Smooth muscle cell (in vitro differentiated cells): Measurements from ENCODE around the gene CRELD1. TPM values are rescaled to one million over a fixed set of nuclear protein-coding genes. Genes with fewer than 3 reads are reported as not detected.
A peak's percentile ranks its signal among the peaks of the same experiment; 100 is the strongest.

ENCODE experiments used
- DNase-seq: peaks from one replicate; lab custom pipeline; 2025; ENCODE audit not compliant: unreplicated experiment; lab: John Stamatoyannopoulos, UW
- H2AFZ ChIP-seq: fragments of 200-600 bp; sonication (generic); 2 replicates; pipeline ENCODE4 v1.6.0; 2016; ENCODE audit warnings: antibody characterized with exemption, low read depth, mild to moderate bottlenecking
- H3F3A ChIP-seq: fragments of 200-600 bp; sonication (generic); 2 replicates; pipeline ENCODE4 v1.6.0; 2017; ENCODE audit warnings: antibody characterized with exemption, low read depth
- H3K27ac ChIP-seq: fragments of 200-600 bp; sonication (generic); 2 replicates; pipeline ENCODE4 v1.5.1; 2016; ENCODE audit warnings: low read depth, mild to moderate bottlenecking
- H3K27me3 ChIP-seq: fragments of 200-600 bp; sonication (generic); 2 replicates; pipeline ENCODE4 v1.6.1; 2016; ENCODE audit warnings: low read depth, mild to moderate bottlenecking
- H3K36me3 ChIP-seq: fragments of 200-600 bp; sonication (generic); 2 replicates; pipeline ENCODE4 v1.5.1; 2016; ENCODE audit warnings: low read depth
- H3K4me1 ChIP-seq: fragments of 200-600 bp; sonication (generic); 2 replicates; pipeline ENCODE4 v1.5.1; 2016; ENCODE audit warnings: low read depth
- H3K4me2 ChIP-seq: fragments of 200-600 bp; sonication (generic); 2 replicates; pipeline ENCODE4 v1.6.0; 2016; ENCODE audit warnings: mild to moderate bottlenecking
- H3K4me3 ChIP-seq: fragments of 200-600 bp; sonication (generic); 2 replicates; pipeline ENCODE4 v1.5.1; 2016; ENCODE audit warnings: mild to moderate bottlenecking
- H3K79me2 ChIP-seq: fragments of 200-600 bp; sonication (generic); 2 replicates; pipeline ENCODE4 v1.6.0; 2016; ENCODE audit warnings: low read depth, mild to moderate bottlenecking
- H3K9ac ChIP-seq: fragments of 200-600 bp; sonication (generic); 2 replicates; pipeline ENCODE4 v1.6.0; 2016; ENCODE audit warnings: low read depth
- H3K9me3 ChIP-seq: fragments of 200-600 bp; sonication (generic); replicated peaks from 2 replicates; pipeline ENCODE4 v1.5.1; 2016; ENCODE audit warnings: low read depth
- H4K20me1 ChIP-seq: fragments of 200-600 bp; sonication (generic); 2 replicates; pipeline ENCODE4 v1.6.0; 2016; ENCODE audit warnings: low read depth
- WGBS: methylation state at CpG from one replicate; pipeline ENCODE4 v1.1.7; 2016; ENCODE audit warnings: low lambda C conversion rate; 5-methylcytosine and 5-hydroxymethylcytosine counted together
- polyA plus RNA-seq: library from polyadenylated mRNA; unstranded; fragments of >200 nt; fragmentation: Nextera tagmentation; extraction: Ambion mirVana; gene quantifications from 2 replicates; pipeline ENCODE4 v1.2.1, GENCODE V29; 2016
- total RNA-seq: library from RNA; depleted of rRNA; stranded (reverse); fragments of >200 nt; gene quantifications from 2 replicates; pipeline ENCODE4 v1.2.3, GENCODE V29; 2014
- TF ChIP-seq, protein P1 (sequence below): fragments of 200-600 bp; sonication (generic); IDR thresholded peaks from 2 replicates; pipeline ENCODE4 v1.5.1; 2017; ENCODE audit warnings: borderline replicate concordance, mild to moderate bottlenecking, antibody characterized with exemption; ENCODE audit not compliant: insufficient read depth, poor library complexity, severe bottlenecking

CRELD1 gene
- total and polyA plus RNA-seq, 2 experiments from 2014 or later, result 25.8 to 68.6 TPM

DNA sequence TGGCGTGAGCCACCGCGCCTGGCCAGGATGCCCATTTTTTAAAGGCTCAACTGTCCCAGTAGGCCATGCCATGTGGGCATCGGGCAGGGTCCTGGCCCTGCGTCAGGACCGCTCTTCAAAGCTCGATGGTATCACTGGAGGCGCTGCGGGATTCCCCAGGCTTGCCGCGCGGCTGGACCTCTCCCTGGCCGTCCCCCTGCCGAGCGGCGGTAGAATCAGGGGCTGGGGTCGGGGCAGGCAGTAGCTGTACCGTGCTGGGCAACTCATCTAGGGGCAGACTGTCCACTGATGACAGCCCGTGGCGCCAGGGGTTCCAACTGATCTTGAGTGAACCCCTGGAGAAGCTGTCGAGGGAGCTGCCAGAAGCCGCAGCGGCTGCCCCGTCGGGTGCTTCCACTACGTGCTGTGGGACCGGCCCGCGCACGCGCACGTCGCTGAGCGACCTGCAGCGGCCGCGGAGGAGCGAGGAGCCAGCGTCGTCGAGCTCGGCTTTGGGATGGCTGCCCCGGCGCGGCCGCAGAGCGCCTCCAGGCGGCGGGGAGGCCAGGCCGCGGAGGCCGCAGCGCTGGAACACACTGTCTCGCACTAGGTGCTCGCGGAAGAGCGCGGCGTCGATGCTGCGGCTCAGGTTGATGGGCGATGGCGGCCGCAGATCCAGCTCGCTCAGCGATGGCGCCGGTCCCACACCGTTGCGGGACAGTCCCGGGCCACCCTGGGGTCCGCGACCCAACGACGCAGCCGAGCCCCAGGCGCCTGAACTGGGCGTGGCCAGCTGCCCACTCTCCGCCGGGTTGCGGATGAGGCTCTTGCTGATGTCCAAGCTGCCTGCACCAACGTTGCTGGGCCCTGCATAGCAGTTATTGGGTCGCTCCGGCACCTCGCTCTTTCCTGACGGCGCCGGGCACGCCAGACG, 12.7 kb downstream of the CRELD1 start:
- TF ChIP-seq, protein P1, sequence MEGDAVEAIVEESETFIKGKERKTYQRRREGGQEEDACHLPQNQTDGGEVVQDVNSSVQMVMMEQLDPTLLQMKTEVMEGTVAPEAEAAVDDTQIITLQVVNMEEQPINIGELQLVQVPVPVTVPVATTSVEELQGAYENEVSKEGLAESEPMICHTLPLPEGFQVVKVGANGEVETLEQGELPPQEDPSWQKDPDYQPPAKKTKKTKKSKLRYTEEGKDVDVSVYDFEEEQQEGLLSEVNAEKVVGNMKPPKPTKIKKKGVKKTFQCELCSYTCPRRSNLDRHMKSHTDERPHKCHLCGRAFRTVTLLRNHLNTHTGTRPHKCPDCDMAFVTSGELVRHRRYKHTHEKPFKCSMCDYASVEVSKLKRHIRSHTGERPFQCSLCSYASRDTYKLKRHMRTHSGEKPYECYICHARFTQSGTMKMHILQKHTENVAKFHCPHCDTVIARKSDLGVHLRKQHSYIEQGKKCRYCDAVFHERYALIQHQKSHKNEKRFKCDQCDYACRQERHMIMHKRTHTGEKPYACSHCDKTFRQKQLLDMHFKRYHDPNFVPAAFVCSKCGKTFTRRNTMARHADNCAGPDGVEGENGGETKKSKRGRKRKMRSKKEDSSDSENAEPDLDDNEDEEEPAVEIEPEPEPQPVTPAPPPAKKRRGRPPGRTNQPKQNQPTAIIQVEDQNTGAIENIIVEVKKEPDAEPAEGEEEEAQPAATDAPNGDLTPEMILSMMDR, result peak; percentile 68
- peak overlapping the region; percentile 54 for H3K4me3 ChIP-seq
- no peaks in the 10 kb centered on the region for H3K79me2 ChIP-seq
- H3K4me1 ChIP-seq, result peaks cover 6% of the 10 kb centered on the region
- H3K9me3 ChIP-seq, result no peaks in the 10 kb centered on the region
- H3K9ac ChIP-seq, result peak overlapping the region; percentile 51
- peak overlapping the region; percentile 97 for H3K4me2 ChIP-seq
- H3K36me3 ChIP-seq, result no peaks in the 10 kb centered on the region
- H3F3A ChIP-seq, result peaks cover 12% of the 10 kb centered on the region
- H3K27ac ChIP-seq, result peak overlapping the region; percentile 23
- no peaks in the 10 kb centered on the region for H4K20me1 ChIP-seq
- H3K27me3 ChIP-seq, result no peaks in the 10 kb centered on the region
- H2AFZ ChIP-seq, result peak overlapping the region; percentile 83
- WGBS, result 2% methylated on average over 90 of the region's 90 CpGs
- DNase-seq, result peak; percentile 66

DNA sequence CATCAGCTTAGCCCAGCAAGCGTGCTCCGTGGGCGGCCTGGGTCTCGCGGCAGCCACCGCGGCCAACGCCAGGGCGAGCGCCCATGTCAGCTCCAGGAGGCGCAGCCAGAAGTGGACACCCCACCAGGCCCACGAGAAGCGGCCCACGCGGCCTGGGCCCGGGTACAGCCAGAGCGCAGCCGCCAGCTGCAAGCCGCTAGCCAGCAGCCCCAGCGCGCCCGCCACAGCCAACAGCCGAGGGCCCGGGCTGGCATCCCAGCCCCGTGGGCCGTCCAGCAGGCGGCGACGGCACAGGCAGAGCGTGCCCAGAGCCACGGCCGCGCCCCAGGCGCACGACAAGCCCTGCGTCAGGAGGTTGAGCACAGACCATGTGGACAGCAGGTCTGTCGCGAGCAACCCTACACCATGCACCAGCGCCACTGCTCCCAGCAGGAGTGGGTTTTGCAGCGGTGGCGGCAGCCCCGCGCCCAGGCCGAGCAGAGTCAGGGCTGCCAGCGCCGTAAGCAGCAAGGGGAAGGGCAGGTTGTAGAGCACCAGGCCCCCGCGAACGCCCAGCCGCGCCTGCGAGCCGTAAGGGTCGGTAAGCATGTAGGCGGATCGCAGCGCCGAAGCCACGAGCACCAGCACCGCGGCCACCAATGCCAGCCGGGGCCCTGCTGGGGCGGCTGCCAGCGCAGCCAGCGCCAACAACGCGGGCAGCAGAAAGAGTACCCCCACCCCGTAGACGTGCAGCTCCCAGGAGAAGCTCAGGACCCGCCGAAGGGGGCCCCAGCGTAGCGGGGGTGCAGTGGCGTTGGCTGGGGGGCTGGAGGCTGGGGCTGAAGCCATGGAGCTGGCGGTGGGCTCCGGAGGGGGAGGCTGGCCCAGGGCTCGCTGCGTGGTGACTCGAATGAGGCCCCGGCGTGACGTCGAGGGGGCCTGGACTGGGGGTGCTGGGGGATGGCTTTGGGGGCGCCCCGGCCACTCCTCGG, 13.7 kb downstream of the CRELD1 start:
- Histone ChIP-seq H3K79me2 (no peaks in the 10 kb centered on the region), H3F3A (peaks cover 12% of the 10 kb centered on the region), H2AFZ (peak overlapping the region; percentile 83), H3K4me1 (peaks cover 6% of the 10 kb centered on the region), H4K20me1 (no peaks in the 10 kb centered on the region), H3K36me3 (no peaks in the 10 kb centered on the region), H3K4me3 (peak overlapping the region; percentile 54), H3K27ac (no peak overlapping the region), H3K4me2 (peak overlapping the region; percentile 97), H3K9ac (no peak overlapping the region), H3K27me3 (no peaks in the 10 kb centered on the region), H3K9me3 (no peaks in the 10 kb centered on the region)
- TF ChIP-seq, protein P1, result peak; percentile 59
- 11% methylated on average over 66 of the region's 86 CpGs for WGBS
- DNase-seq, result peak; percentile 53

DNA sequence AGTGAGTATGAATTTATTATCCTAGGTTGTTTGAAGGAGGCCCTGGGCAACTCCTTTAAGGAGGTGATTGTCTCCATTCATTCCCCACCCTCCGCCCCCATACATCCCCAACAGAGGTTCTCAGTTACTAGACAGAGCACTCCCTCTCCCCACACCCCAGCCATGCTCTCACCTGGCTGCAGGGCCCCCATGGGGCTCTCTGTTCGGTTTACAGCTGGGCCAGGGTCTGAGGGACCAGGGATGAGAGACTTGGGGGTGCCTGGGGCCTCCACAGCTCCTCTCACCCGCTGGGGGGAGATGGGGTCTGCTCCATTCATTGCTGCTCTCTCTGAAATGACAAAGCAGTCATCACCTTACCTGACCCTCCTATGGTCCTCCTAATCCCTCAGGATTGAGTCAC, 15.0 kb downstream of the CRELD1 start:
- peaks cover 12% of the 10 kb centered on the region for H3F3A ChIP-seq
- H3K4me2 ChIP-seq, result no peak overlapping the region
- no peaks in the 10 kb centered on the region for H3K79me2 ChIP-seq
- peaks cover 6% of the 10 kb centered on the region for H3K4me1 ChIP-seq
- no peak overlapping the region for H3K9ac ChIP-seq
- no peak overlapping the region for H3K4me3 ChIP-seq
- H4K20me1 ChIP-seq, result no peaks in the 10 kb centered on the region
- no peak overlapping the region for H2AFZ ChIP-seq
- H3K36me3 ChIP-seq, result no peaks in the 10 kb centered on the region
- no peak for DNase-seq
- TF ChIP-seq, protein P1, result no peak
- no peaks in the 10 kb centered on the region for H3K9me3 ChIP-seq
- 96% methylated on average over 3 of the region's 3 CpGs for WGBS
- no peaks in the 10 kb centered on the region for H3K27me3 ChIP-seq
- H3K27ac ChIP-seq, result no peak overlapping the region
